Stomach (tissue), 19 donors: ENCODE results near the gene C16orf92. TPM values are rescaled to one million over a fixed set of nuclear protein-coding genes. Genes with fewer than 3 reads are reported as not detected.
A peak's percentile ranks its signal among the peaks of the same experiment; 100 is the strongest.

Source experiments
- DNase-seq, 2 donors: peaks; one replicate each; pipeline versions ENCODE4 v3.0.0 to v3.0.0-alpha.2; 2013 to 2019
- H3K27ac ChIP-seq, 5 donors: fragments of 200-600 bp in 4 of 5; sonication (generic) in 4 of 5; one replicate each; pipeline ENCODE4 v1.5.1; 2013 to 2019; ENCODE audit warnings: mild to moderate bottlenecking in 1 of 5, moderate library complexity in 1 of 5
- H3K27me3 ChIP-seq, 3 donors: fragments of 200-600 bp; sonication (generic); one replicate each; pipeline ENCODE4 v1.5.1; 2017 to 2019; ENCODE audit warnings: mixed run types in 1 of 3
- H3K36me3 ChIP-seq, 4 donors: fragments of 200-600 bp; sonication (generic); 1 replicate in 3 of 4; 2 replicates in 1 of 4; pipeline ENCODE4 v1.5.1; 2016 to 2019
- H3K4me1 ChIP-seq, 4 donors: fragments of 200-600 bp; sonication (generic); one replicate each; pipeline ENCODE4 v1.5.1; 2016 to 2019
- H3K4me3 ChIP-seq, 4 donors: fragments of 200-600 bp; sonication (generic) in 3 of 4; one replicate each; pipeline ENCODE4 v1.5.1; 2016 to 2019; ENCODE audit warnings: mild to moderate bottlenecking in 1 of 4
- H3K9me3 ChIP-seq, 4 donors: fragments of 200-600 bp; sonication (generic); one replicate each; pipeline ENCODE4 v1.5.1; 2016 to 2019
- EP300 ChIP-seq: sonication (generic); formaldehyde crosslinking; IDR thresholded peaks from one replicate; pipeline ENCODE4 v1.6.1; 2017; ENCODE audit warnings: antibody characterized with exemption
- POLR2A ChIP-seq, 4 donors: fragments of 450-650 bp; IDR thresholded peaks; one replicate each; pipeline ENCODE4 v1.6.1; 2016; ENCODE audit warnings: antibody characterized with exemption in 4 of 4, control low read depth in 2 of 4, mild to moderate bottlenecking in 1 of 4, moderate library complexity in 1 of 4
- POLR2AphosphoS5 ChIP-seq, 3 donors: sonication (generic); formaldehyde crosslinking; IDR thresholded peaks; one replicate each; pipeline ENCODE4 v1.6.1; 2016; ENCODE audit warnings: antibody characterized with exemption in 3 of 3
- WGBS, 5 donors: extraction: QIAGEN DNeasy Blood & Tissue Kit in 3 of 5; methylation state at CpG; one replicate each; pipeline versions ENCODE4 v1.1.5 to v1.1.7; 2013 to 2018; 5-methylcytosine and 5-hydroxymethylcytosine counted together
- intact Hi-C: fragments of 100-400 bp; cut with DNase I; formaldehyde crosslinking; loops from one replicate; pipeline ENCODE4 v1.15.1; 2023; ENCODE audit warnings: low total_unique reads
- long read RNA-seq, 10 donors: transcript quantifications; one replicate each; lab custom pipeline, GENCODE V29; 2026
- polyA plus RNA-seq, 3 donors: library from polyadenylated mRNA; stranded (reverse); fragments of 200-250 nt; gene quantifications; one replicate each; pipeline ENCODE4 v1.2.3, GENCODE V29; 2013
- total RNA-seq, 5 donors: library from RNA; depleted of rRNA; stranded (reverse); fragments of >200 nt; gene quantifications; one replicate each; pipeline versions ENCODE4 v1.1.0 to v1.2.3, GENCODE V29; 2014 to 2016
- TF ChIP-seq, protein P1 (sequence below), 7 experiments: fragments of 450-650 bp in 4 of 7; fragments of 200-600 bp in 3 of 7; sonication (generic) in 3 of 7; IDR thresholded peaks; one replicate each; pipeline ENCODE4 v1.5.1; 2016 to 2019; ENCODE audit warnings: antibody characterized with exemption in 7 of 7, control low read depth in 2 of 7, mild to moderate bottlenecking in 1 of 7
- donor health status: healthy with polysubstance abuse.
- donor health status: Bipolar disorder and iron deficiency.
- donor health status: healthy.

Gene C16orf92, protein sequence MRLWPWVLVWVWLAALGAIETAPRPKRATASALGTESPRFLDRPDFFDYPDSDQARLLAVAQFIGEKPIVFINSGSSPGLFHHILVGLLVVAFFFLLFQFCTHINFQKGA
- total RNA-seq (not detected), polyA plus RNA-seq (not detected)
- long read RNA-seq, donor 1 = 0 reads
- long read RNA-seq, donor 2 = 0 reads
- long read RNA-seq, donor 3 = 0 reads
- long read RNA-seq, donor 4 = 0 reads
- long read RNA-seq, donor 5 = 0 reads
- long read RNA-seq, donor 6 = 0 reads
- long read RNA-seq, donor 7 = 0 reads
- long read RNA-seq, donor 8 = 0 reads
- long read RNA-seq, donor 9 = 0 reads
- long read RNA-seq, donor 10 = 0 reads

DNA sequence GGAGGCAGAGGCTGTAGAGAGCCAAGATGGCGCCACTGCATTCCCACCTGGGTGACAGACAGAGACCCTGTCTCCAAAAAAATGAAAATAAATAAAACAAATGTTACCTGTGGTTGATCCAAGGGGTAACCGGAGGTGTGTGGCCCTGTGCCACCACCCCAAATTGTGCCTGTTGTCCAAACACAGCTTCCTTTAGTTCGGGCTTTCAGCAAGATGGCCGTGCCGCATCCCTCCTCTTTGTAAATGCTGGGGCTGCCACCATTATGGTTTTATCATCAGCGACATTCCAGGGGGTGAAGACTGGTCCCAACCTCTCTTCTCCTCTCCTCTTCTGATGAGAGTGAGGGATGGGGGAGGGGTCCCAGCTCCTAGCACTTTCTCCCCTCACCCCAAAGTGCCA lies at the start of gene C16orf92:
Gene C16orf92 (plus strand): TSS at position 312 of the 400 bp plus-strand sequence. CDS start 143 bp downstream, outside the sequence.
- Histone ChIP-seq H3K36me3 (no peaks in the 10 kb centered on the region), H3K4me3 (no peak within 1 kb of the TSS), H3K27me3 (peaks cover 7 to 38% (median 12%) of the 10 kb centered on the region in 3 donors), H3K27ac (no peak within 1 kb of the TSS), H3K9me3 (no peaks in the 10 kb centered on the region), H3K4me1 (peaks cover 7 to 14% (median 12%) of the 10 kb centered on the region in 4 donors)
- no peak for TF ChIP-seq EP300
- TF ChIP-seq POLR2A (IDR thresholded peaks at IDR 0.05) = no peak
- TF ChIP-seq, protein P1, sequence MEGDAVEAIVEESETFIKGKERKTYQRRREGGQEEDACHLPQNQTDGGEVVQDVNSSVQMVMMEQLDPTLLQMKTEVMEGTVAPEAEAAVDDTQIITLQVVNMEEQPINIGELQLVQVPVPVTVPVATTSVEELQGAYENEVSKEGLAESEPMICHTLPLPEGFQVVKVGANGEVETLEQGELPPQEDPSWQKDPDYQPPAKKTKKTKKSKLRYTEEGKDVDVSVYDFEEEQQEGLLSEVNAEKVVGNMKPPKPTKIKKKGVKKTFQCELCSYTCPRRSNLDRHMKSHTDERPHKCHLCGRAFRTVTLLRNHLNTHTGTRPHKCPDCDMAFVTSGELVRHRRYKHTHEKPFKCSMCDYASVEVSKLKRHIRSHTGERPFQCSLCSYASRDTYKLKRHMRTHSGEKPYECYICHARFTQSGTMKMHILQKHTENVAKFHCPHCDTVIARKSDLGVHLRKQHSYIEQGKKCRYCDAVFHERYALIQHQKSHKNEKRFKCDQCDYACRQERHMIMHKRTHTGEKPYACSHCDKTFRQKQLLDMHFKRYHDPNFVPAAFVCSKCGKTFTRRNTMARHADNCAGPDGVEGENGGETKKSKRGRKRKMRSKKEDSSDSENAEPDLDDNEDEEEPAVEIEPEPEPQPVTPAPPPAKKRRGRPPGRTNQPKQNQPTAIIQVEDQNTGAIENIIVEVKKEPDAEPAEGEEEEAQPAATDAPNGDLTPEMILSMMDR (IDR thresholded peaks at IDR 0.05) = no peak
- no peak for TF ChIP-seq POLR2AphosphoS5 (IDR thresholded peaks at IDR 0.05)
- 81 to 90% (median 83%) methylated on average over 6 of the region's 6 CpGs for WGBS, 5 donors
- intact Hi-C loops = loop anchor here (10.0 kb wide), 1 partner anchor 158 kb away; the partner anchor contains the start of gene CDIPT
- DNase-seq = no peak

DNA sequence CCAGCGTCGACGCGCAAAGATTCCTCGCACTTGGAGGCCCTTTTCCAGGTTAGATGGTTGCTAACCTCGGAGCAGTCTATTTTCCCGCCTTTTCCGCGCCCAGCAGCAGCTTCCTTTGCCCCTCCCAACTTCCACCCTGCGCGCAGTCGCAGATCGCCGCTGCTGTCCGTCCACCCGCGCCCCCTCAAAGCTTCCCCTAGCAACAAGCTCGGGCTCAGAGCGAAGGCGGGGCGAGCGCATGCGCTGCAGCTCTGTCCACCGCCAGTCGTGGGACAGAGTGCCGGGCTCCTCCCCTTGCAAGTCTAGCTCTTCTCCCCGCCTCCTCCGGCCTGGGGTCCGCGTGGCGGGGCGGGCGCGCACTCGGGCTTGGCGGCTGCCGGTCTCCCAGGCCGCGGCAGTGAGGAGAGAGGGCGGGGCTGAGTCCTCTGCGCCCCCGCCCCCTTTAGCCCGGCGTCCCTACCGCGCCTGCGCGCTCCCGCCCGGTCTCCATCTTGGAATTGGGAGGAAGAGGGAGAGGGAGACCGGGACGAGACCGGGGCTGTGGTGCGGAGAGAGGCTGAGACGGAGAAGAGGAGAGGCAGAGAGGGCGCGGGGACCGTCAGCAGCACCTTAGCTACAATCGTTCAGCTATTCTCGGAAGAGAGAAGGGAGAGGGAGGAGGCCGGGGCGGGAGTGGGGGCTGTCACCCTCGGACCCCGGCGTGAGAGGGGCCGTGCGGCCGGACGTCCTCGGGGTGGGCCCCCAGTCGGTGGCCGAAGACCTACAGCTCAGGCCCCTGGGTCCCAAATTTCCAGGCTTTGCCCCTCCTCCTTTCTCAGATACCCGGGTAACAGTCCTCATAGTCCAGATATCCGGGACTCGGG lies 49.4 kb upstream of the C16orf92 start, which contains the start of gene TAOK2:
Gene TAOK2 (plus strand): TSS at position 485 of the 863 bp plus-strand sequence. CDS start 3,905 bp downstream, outside the sequence.
- peaks cover 25 to 45% (median 38%) of the 10 kb centered on the region in 4 donors for H3K4me1 ChIP-seq
- intact Hi-C loops = no loop called here
- peaks cover 24 to 51% (median 50%) of the 10 kb centered on the region in 4 donors for H3K36me3 ChIP-seq
- peak within 1 kb of the TSS; percentile 90 to 94 (median 93) for H3K27ac ChIP-seq
- H3K9me3 ChIP-seq = no peaks in the 10 kb centered on the region
- peak; percentile 99 to 100 for DNase-seq
- H3K4me3 ChIP-seq = peak within 1 kb of the TSS; percentile 82 to 98 (median 83)
- no peaks in the 10 kb centered on the region for H3K27me3 ChIP-seq
- 2 to 6% (median 3%) methylated on average over 48 to 75 of the region's 75 CpGs for WGBS, 5 donors
- TF ChIP-seq, protein P1 (IDR thresholded peaks at IDR 0.05) = no peak
- TF ChIP-seq POLR2AphosphoS5 (IDR thresholded peaks at IDR 0.05) (peak; percentile 59 to 95 (median 82)), EP300 (no peak), POLR2A (IDR thresholded peaks at IDR 0.05) (peak in 1 of 4 donors; percentile 52)

DNA sequence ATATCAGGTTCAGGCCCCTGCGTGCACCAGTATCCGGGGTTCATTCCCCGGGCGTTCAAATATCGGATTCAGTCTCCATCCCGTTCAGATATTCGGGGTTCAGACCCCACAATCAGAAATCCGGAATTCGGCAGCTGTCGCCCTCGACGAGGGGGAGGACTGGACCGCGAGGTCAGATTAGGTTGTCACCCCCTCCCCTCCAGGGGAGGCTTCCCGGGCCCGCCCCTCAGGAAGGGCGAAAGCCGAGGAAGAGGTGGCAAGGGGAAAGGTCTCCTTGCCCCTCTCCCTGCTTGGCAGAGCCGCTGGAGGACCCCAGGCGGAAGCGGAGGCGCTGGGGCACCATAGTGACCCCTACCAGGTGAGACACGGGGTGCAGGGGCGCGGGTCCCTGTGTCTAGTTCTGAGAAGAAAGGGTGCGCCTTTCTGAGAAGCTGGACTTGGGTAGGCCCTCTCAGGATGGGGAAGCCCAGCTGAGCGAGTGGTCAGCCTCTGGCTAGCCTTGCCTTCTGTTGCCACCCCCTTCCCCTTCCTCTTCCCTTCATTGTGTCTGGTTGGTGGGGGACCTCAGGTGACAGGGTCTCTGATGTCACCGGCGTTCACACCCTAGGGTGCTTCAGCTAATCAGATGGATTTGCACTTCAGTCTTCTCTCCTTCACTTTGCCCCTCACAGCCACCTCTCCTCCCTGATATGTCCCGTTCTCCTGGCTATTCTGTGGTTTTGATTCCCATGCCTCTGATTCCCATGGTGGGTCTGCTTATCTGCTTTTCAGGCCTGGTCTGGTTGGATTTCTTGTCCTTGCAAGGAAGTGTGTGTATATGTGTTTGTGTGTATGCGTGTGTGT lies 48.5 kb upstream of the C16orf92 start:
- Histone ChIP-seq H3K36me3 (peaks cover 26 to 51% (median 50%) of the 10 kb centered on the region in 4 donors), H3K4me1 (peaks cover 25 to 45% (median 38%) of the 10 kb centered on the region in 4 donors), H3K9me3 (no peaks in the 10 kb centered on the region), H3K4me3 (peak overlapping the region; percentile 82 to 98 (median 83)), H3K27ac (peak overlapping the region; percentile 90 to 94 (median 93)), H3K27me3 (no peaks in the 10 kb centered on the region)
- TF ChIP-seq EP300 = no peak
- TF ChIP-seq POLR2A (IDR thresholded peaks at IDR 0.05) = no peak
- peak in 1 of 3 donors; percentile 55 for TF ChIP-seq POLR2AphosphoS5 (IDR thresholded peaks at IDR 0.05)
- TF ChIP-seq, protein P1 (IDR thresholded peaks at IDR 0.05) = no peak
- WGBS, 5 donors = 1 to 3% (median 1%) methylated on average over 17 to 31 of the region's 31 CpGs
- intact Hi-C loops = no loop called here
- peak in 1 of 2 donors; percentile 72 for DNase-seq
